ENCODE data around the gene AQP9.

DNA sequence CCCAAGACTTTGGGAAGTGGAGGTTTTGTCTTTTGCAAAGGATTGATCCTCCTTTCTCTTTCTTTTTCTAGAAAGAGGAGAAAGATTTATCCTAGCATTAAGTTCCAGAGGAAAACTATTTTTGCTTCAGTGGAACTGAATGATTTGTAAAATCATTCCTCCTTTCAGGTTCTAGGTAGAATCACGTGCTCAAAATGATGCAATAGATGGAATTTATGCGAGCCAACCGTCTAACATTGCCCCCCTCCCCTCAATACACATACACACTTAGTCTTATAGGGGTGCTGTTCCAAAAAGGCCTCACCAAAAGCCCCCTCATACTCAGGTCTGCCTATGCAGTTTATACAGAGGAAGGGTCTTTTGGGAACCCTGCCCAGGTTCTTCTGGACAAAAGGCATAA lies 85.3 kb downstream of the AQP9 start:
- TF ChIP-seq, protein P1, sequence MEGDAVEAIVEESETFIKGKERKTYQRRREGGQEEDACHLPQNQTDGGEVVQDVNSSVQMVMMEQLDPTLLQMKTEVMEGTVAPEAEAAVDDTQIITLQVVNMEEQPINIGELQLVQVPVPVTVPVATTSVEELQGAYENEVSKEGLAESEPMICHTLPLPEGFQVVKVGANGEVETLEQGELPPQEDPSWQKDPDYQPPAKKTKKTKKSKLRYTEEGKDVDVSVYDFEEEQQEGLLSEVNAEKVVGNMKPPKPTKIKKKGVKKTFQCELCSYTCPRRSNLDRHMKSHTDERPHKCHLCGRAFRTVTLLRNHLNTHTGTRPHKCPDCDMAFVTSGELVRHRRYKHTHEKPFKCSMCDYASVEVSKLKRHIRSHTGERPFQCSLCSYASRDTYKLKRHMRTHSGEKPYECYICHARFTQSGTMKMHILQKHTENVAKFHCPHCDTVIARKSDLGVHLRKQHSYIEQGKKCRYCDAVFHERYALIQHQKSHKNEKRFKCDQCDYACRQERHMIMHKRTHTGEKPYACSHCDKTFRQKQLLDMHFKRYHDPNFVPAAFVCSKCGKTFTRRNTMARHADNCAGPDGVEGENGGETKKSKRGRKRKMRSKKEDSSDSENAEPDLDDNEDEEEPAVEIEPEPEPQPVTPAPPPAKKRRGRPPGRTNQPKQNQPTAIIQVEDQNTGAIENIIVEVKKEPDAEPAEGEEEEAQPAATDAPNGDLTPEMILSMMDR (IDR thresholded peaks at IDR 0.05): no peak
- no peak for TF ChIP-seq POLR2A (IDR thresholded peaks at IDR 0.05)
